ENCODE data around the gene SPRR5.

The SPRR5 gene

GRCh38 chr1:152946651-152947256 lies at the start of gene SPRR5:
Gene SPRR5, plus strand, starts transcription at chr1:152947206. Its CDS starts 1,349 bp downstream, at chr1:152948555.
- no peak within 1 kb of the TSS for H3K27ac Mint-ChIP-seq
- H3K4me3 Mint-ChIP-seq, result no peak within 1 kb of the TSS
- peaks cover 7% of the 10 kb centered on the region for H3K27me3 Mint-ChIP-seq (ENCODE audit: low read depth, poor library complexity)
- TF ChIP-seq CTCF (IDR thresholded peaks at IDR 0.05), result no peak
- H3K9me3 Mint-ChIP-seq, result peaks cover 34% of the 10 kb centered on the region
- no peak for DNase-seq
- no peaks in the 10 kb centered on the region for H3K4me1 Mint-ChIP-seq
- no peaks in the 10 kb centered on the region for H3K36me3 Mint-ChIP-seq (ENCODE audit: low read depth)

- no peaks in the 10 kb centered on the region for H3K36me3 Mint-ChIP-seq (ENCODE audit: low read depth)
- H3K4me3 Mint-ChIP-seq, result no peak overlapping the region
- no peak for TF ChIP-seq CTCF (IDR thresholded peaks at IDR 0.05)
- no peak overlapping the region for H3K27ac Mint-ChIP-seq
- H3K27me3 Mint-ChIP-seq (ENCODE audit: low read depth, poor library complexity), result peaks cover 6% of the 10 kb centered on the region
- peaks cover 55% of the 10 kb centered on the region for H3K9me3 Mint-ChIP-seq
- no peak for DNase-seq
- no peaks in the 10 kb centered on the region for H3K4me1 Mint-ChIP-seq
These were observed 48.0 kb upstream of the SPRR5 start for GRCh38 chr1:152899027-152899426.

- no peaks in the 10 kb centered on the region for H3K4me1 Mint-ChIP-seq
- no peak overlapping the region for H3K4me3 Mint-ChIP-seq
- DNase-seq, result no peak
- H3K9me3 Mint-ChIP-seq, result peaks cover 53% of the 10 kb centered on the region
- peaks cover 6% of the 10 kb centered on the region for H3K27me3 Mint-ChIP-seq (ENCODE audit: low read depth, poor library complexity)
- no peak overlapping the region for H3K27ac Mint-ChIP-seq
- TF ChIP-seq CTCF (IDR thresholded peaks at IDR 0.05), result no peak
- no peaks in the 10 kb centered on the region for H3K36me3 Mint-ChIP-seq (ENCODE audit: low read depth)
These were observed 47.1 kb upstream of the SPRR5 start for GRCh38 chr1:152899883-152900282.

GRCh38 chr1:152901631-152902030 lies 45.4 kb upstream of the SPRR5 start:
- H3K9me3 Mint-ChIP-seq, result peaks cover 62% of the 10 kb centered on the region
- no peak overlapping the region for H3K27ac Mint-ChIP-seq

GRCh38 chr1:152902636-152903035 lies 44.4 kb upstream of the SPRR5 start:
- no peak for TF ChIP-seq CTCF (IDR thresholded peaks at IDR 0.05)
- no peaks in the 10 kb centered on the region for H3K4me1 Mint-ChIP-seq
- H3K4me3 Mint-ChIP-seq, result no peak overlapping the region
- H3K36me3 Mint-ChIP-seq (ENCODE audit: low read depth), result no peaks in the 10 kb centered on the region
- peaks cover 61% of the 10 kb centered on the region for H3K9me3 Mint-ChIP-seq
- H3K27ac Mint-ChIP-seq, result no peak overlapping the region
- no peak for DNase-seq
- peaks cover 9% of the 10 kb centered on the region for H3K27me3 Mint-ChIP-seq (ENCODE audit: low read depth, poor library complexity)

More at GRCh38 chr1:152901631-152902030, 45.4 kb upstream of the SPRR5 start:
- TF ChIP-seq CTCF (IDR thresholded peaks at IDR 0.05), result no peak
- no peak for DNase-seq
- H3K4me1 Mint-ChIP-seq, result no peaks in the 10 kb centered on the region
- no peak overlapping the region for H3K4me3 Mint-ChIP-seq
- H3K27me3 Mint-ChIP-seq (ENCODE audit: low read depth, poor library complexity), result peaks cover 6% of the 10 kb centered on the region
- H3K36me3 Mint-ChIP-seq (ENCODE audit: low read depth), result no peaks in the 10 kb centered on the region
